Gastroesophageal sphincter (tissue), 4 donors: ENCODE results near the gene MZF1. TPM values are rescaled to one million over a fixed set of nuclear protein-coding genes. Genes with fewer than 3 reads are reported as not detected.
A peak's percentile ranks its signal among the peaks of the same experiment; 100 is the strongest.

Experiments used
- ATAC-seq: fragments of 150-250 bp; one replicate; pipeline ENCODE4 v1.9.1; 2016; ENCODE audit warnings: mild to moderate bottlenecking, moderate library complexity
- H3K27ac ChIP-seq, 4 donors: fragments of 200-600 bp; sonication (generic) in 3 of 4; 1 replicate in 3 of 4; 2 replicates in 1 of 4; pipeline ENCODE4 v1.5.1; 2016 to 2019
- H3K27me3 ChIP-seq: fragments of 200-600 bp; sonication (generic); one replicate; pipeline ENCODE4 v1.5.1; 2019
- H3K36me3 ChIP-seq, 2 donors: fragments of 200-600 bp; sonication (generic); one replicate each; pipeline ENCODE4 v1.5.1; 2019; ENCODE audit warnings: control low read depth in 1 of 2
- H3K4me1 ChIP-seq, 3 donors: fragments of 200-600 bp; sonication (generic); 1 replicate in 2 of 3; 2 replicates in 1 of 3; pipeline ENCODE4 v1.5.1; 2016 to 2019; ENCODE audit warnings: control low read depth in 2 of 3
- H3K4me3 ChIP-seq, 2 donors: fragments of 200-600 bp; sonication (generic); one replicate each; pipeline ENCODE4 v1.5.1; 2019; ENCODE audit warnings: mild to moderate bottlenecking in 1 of 2, moderate library complexity in 1 of 2
- H3K9me3 ChIP-seq, 3 donors: fragments of 200-600 bp; sonication (generic); one replicate each; pipeline ENCODE4 v1.5.1; 2017 to 2019; ENCODE audit warnings: control low read depth in 2 of 3
- EP300 ChIP-seq: sonication (generic); formaldehyde crosslinking; IDR thresholded peaks from one replicate; pipeline ENCODE4 v1.6.1; 2017; ENCODE audit warnings: antibody characterized with exemption, mild to moderate bottlenecking
- POLR2A ChIP-seq, 2 donors: fragments of 450-650 bp; IDR thresholded peaks; one replicate each; pipeline ENCODE4 v1.6.1; 2017; ENCODE audit warnings: antibody characterized with exemption in 2 of 2, mild to moderate bottlenecking in 2 of 2, moderate library complexity in 1 of 2
- POLR2AphosphoS5 ChIP-seq: sonication (generic); formaldehyde crosslinking; IDR thresholded peaks from one replicate; pipeline ENCODE4 v1.6.1; 2017; ENCODE audit warnings: antibody characterized with exemption
- WGBS, 2 donors: methylation state at CpG; one replicate each; pipeline ENCODE4 v1.1.5; 2018; ENCODE audit warnings: low coverage in 1 of 2; 5-methylcytosine and 5-hydroxymethylcytosine counted together
- total RNA-seq, 4 donors: library from RNA; depleted of rRNA; stranded (reverse); fragments of >200 nt; gene quantifications; one replicate each; pipeline ENCODE4 v1.1.0, GENCODE V29; 2016
- TF ChIP-seq, protein P1 (sequence below), 4 experiments: fragments of 200-600 bp in 2 of 4; fragments of 450-650 bp in 2 of 4; sonication (generic) in 1 of 4; IDR thresholded peaks; one replicate each; pipeline ENCODE4 v1.5.1; 2017 to 2019; ENCODE audit warnings: antibody characterized with exemption in 4 of 4, mild to moderate bottlenecking in 2 of 4, moderate library complexity in 2 of 4

Gene MZF1
- total RNA-seq, 4 donors from 2014 or later = 13.4 to 43.7 (median 22.4) TPM

GRCh38 chr19:58584498-58585441 is 11.6 kb upstream of the MZF1 start:
- Histone ChIP-seq H3K36me3 (peaks cover 0 to 34% of the 10 kb centered on the region in 2 donors), H3K27me3 (no peaks in the 10 kb centered on the region), H3K4me1 (peaks cover 0 to 20% (median 11%) of the 10 kb centered on the region in 3 donors), H3K27ac (no peak overlapping the region), H3K4me3 (no peak overlapping the region), H3K9me3 (no peaks in the 10 kb centered on the region)
- TF ChIP-seq, protein P1, sequence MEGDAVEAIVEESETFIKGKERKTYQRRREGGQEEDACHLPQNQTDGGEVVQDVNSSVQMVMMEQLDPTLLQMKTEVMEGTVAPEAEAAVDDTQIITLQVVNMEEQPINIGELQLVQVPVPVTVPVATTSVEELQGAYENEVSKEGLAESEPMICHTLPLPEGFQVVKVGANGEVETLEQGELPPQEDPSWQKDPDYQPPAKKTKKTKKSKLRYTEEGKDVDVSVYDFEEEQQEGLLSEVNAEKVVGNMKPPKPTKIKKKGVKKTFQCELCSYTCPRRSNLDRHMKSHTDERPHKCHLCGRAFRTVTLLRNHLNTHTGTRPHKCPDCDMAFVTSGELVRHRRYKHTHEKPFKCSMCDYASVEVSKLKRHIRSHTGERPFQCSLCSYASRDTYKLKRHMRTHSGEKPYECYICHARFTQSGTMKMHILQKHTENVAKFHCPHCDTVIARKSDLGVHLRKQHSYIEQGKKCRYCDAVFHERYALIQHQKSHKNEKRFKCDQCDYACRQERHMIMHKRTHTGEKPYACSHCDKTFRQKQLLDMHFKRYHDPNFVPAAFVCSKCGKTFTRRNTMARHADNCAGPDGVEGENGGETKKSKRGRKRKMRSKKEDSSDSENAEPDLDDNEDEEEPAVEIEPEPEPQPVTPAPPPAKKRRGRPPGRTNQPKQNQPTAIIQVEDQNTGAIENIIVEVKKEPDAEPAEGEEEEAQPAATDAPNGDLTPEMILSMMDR (IDR thresholded peaks at IDR 0.05) = no peak
- TF ChIP-seq EP300 (no peak), POLR2AphosphoS5 (no peak)
- no peak for ATAC-seq
- 91 to 92% methylated on average over 2 to 6 of the region's 9 CpGs for WGBS, 2 donors

- TF ChIP-seq, protein P1 (IDR thresholded peaks at IDR 0.05) = no peak
- no peak for TF ChIP-seq POLR2A (IDR thresholded peaks at IDR 0.05)
- no peak for TF ChIP-seq EP300
- TF ChIP-seq POLR2AphosphoS5 = no peak
- Histone ChIP-seq H3K36me3 (peaks cover 0 to 34% of the 10 kb centered on the region in 2 donors), H3K27me3 (no peaks in the 10 kb centered on the region), H3K4me1 (peaks cover 0 to 35% (median 11%) of the 10 kb centered on the region in 3 donors), H3K4me3 (no peak overlapping the region), H3K9me3 (no peaks in the 10 kb centered on the region), H3K27ac (no peak overlapping the region)
- ATAC-seq = no peak
- WGBS, 2 donors = 90 to 96% methylated on average over 3 to 5 of the region's 6 CpGs
These were observed 9.8 kb upstream of the MZF1 start for GRCh38 chr19:58582985-58583384.

DNA sequence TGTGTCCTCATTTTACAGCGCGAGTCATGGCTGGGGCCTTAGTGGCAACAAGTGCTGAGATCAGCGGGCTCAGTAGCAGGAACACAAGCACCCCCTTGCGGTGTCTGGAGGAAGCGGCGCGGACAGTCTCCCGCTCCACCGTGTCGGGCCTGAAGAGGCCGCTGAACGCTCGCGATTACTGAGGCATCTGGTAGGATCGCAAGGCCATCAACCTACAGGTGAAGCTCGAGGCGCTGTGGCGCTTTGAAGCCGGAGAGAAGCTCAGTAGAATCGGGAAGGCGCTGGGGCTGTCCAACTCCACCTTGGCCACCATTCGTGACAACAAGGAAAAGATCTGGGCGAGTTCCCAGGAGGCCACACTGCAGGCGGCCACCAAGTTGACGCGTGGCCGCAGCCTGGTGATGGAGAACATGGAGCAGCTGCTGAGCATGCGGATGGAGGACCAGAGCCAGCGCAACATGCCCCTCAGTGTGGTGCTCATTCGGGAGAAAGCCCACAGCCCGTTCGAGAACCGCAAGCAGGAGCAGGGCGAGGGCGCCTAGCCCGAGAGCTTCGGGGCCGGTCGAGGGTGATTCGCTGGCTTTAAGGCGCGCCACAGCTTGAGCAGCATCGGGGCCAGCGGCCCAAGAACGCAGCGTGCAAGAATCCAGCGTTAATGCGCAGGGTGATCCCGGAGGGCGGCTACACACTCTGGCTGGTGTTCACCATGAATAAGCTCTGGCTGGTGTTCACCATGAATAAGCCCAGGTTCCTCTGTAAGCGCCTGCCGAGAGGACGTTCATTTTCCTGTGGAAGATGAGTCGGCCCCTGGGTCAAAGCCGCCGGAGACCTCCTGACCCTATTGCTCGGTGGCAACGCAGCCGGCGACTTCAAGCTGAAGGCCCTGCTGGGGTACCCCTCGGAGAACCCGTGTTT is 8.3 kb upstream of the MZF1 start:
- Histone ChIP-seq H3K36me3 (peaks cover 0 to 38% of the 10 kb centered on the region in 2 donors), H3K4me3 (no peak overlapping the region), H3K9me3 (no peaks in the 10 kb centered on the region), H3K27ac (peak overlapping the region in 3 of 4 donors; percentile 76 to 90 (median 84)), H3K27me3 (no peaks in the 10 kb centered on the region), H3K4me1 (peaks cover 0 to 50% (median 15%) of the 10 kb centered on the region in 3 donors)
- ATAC-seq = peak; percentile 97
- TF ChIP-seq POLR2AphosphoS5 = peak; percentile 34
- no peak for TF ChIP-seq POLR2A (IDR thresholded peaks at IDR 0.05)
- TF ChIP-seq, protein P1 (IDR thresholded peaks at IDR 0.05) = peak in 3 of 4 experiments; percentile 95 to 98 (median 96)
- WGBS, 2 donors = 95% methylated on average over 4 of the region's 62 CpGs; no CpG with 5 or more reads in 1 of the 2 donors

DNA sequence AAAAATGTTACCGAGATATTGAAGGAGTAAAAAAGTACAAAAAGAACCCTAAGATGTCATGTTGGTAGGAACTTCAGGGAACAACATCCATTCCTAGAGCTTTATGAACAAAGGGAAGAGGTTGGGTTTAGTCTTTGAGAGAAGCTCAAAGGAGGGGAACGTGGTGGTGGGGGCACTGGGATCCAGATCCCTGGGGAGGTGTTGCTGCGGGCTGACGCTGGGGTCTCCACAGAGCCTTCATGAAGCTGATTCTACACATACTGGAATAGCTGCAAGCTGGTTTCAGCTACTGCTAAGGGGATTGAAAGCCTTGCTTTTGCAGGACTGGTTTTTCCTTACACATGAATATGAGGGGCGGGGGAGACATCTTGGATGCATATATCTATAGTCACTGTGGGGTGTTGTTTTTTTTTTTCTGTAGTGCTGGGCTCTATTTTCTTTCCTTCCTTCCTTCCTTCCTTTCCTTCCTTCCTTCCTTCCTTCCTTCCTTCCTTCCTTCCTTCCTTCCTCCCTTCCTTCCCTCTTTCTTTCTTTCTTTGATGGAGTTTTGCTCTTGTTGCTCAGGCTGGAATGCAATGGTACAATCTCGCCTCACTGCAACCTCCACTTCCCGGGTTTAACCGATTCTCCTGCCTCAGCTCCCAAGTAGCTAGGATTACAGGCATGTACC is 6.5 kb upstream of the MZF1 start:
- no peaks in the 10 kb centered on the region for H3K27me3 ChIP-seq
- peaks cover 0 to 32% of the 10 kb centered on the region in 2 donors for H3K36me3 ChIP-seq
- ATAC-seq = no peak
- H3K4me3 ChIP-seq = no peak overlapping the region
- no peaks in the 10 kb centered on the region for H3K9me3 ChIP-seq
- peaks cover 0 to 60% (median 15%) of the 10 kb centered on the region in 3 donors for H3K4me1 ChIP-seq
- WGBS, 2 donors = 79 to 80% methylated on average over 6 to 8 of the region's 8 CpGs
- TF ChIP-seq, protein P1 (IDR thresholded peaks at IDR 0.05) = no peak
- TF ChIP-seq POLR2AphosphoS5 (no peak), POLR2A (IDR thresholded peaks at IDR 0.05) (no peak), EP300 (no peak)
- H3K27ac ChIP-seq = peak overlapping the region in 2 of 4 donors; percentile 76 to 84
